Testis (tissue), 2 donors: ENCODE measurements around the gene CROT.

Experiments
- POLR2A ChIP-seq: fragments of 450-650 bp; IDR thresholded peaks from one replicate; pipeline ENCODE4 v1.6.1; 2017; ENCODE audit warnings: antibody characterized with exemption, mild to moderate bottlenecking, moderate library complexity
- TF ChIP-seq, protein P1 (sequence below), 3 experiments: fragments of 450-650 bp in 2 of 3; fragments of 200-600 bp in 1 of 3; sonication (generic) in 1 of 3; IDR thresholded peaks; one replicate each; pipeline ENCODE4 v1.5.1; 2016 to 2019; ENCODE audit warnings: antibody characterized with exemption in 3 of 3, mild to moderate bottlenecking in 2 of 3, moderate library complexity in 1 of 3

DNA sequence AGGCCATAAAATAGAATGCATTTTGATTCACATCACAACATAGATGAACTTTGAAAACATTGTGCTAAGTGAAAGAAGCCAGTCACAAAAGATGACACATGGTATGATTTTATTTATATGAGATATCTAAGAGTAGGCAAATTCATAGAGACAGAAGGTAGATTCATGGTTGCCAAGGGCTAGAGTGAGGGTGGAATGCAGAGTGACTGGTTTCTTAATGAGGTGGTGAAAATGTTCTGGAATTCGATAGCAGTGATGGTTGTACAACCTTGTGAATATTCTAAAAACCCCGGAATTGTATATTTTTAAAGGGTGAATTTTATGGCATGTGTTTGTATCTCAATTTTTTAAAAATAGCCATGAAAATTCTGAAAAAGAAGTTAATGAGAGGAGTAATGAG lies 87.1 kb downstream of the CROT start:
- TF ChIP-seq, protein P1, sequence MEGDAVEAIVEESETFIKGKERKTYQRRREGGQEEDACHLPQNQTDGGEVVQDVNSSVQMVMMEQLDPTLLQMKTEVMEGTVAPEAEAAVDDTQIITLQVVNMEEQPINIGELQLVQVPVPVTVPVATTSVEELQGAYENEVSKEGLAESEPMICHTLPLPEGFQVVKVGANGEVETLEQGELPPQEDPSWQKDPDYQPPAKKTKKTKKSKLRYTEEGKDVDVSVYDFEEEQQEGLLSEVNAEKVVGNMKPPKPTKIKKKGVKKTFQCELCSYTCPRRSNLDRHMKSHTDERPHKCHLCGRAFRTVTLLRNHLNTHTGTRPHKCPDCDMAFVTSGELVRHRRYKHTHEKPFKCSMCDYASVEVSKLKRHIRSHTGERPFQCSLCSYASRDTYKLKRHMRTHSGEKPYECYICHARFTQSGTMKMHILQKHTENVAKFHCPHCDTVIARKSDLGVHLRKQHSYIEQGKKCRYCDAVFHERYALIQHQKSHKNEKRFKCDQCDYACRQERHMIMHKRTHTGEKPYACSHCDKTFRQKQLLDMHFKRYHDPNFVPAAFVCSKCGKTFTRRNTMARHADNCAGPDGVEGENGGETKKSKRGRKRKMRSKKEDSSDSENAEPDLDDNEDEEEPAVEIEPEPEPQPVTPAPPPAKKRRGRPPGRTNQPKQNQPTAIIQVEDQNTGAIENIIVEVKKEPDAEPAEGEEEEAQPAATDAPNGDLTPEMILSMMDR (IDR thresholded peaks at IDR 0.05), result no peak
- TF ChIP-seq POLR2A, result no peak
